ENCODE results near the gene CMTM3. TPM values are rescaled to one million over a fixed set of nuclear protein-coding genes. Genes with fewer than 3 reads are reported as not detected.

Gene CMTM3
- total and polyA plus RNA-seq, 12 donors = 6.6 to 19.9 (median 7.9) TPM

DNA sequence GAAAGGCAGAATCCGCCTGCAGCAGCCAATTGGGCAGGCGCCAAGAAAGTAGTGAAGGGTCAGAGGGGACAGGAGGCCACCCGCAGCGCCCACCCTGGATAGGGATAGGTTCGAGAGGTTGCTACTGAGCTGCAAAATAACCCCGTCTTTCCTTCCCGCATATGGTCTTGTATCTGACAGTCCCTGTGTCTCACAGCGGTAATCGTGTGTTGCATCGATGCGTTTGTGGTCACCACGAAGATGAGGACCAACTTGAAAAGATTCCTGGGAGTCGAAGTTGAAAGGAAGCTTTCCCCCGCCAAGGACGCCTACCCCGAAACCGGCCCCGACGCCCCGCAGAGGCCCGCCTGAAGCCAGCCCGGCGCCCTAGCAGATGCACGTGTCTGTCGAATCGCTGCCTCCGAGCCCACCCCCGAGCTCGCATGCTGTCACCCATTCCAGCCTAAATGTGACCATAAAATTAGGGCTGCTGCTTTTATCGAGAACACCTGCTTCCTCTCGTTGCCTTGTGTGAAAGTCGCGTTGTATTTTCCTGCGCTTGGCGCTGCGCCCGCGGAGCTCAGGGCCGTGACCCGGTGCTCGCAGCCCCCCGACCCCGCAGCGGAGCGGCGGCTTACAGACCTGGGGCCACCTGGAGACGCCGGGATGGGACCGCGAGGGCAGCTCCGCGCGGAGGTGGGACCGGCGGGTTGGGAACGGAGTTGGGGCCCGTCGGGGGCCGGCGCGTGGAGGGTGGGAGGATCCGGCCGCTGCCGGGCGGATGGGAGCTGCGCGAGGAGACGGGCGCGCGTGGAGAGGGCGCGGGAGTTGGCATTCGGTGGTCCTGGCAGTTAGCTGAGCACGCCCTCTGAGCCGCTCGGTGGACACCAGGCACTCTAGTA is 25.6 kb upstream of the CMTM3 start, which contains the start of gene CMTM2:
CMTM2 (plus strand) TSS at position 813 of the 881 bp plus-strand sequence. CDS start 145 bp downstream, outside the sequence.
- H3K4me1 ChIP-seq = peaks cover 5 to 38% (median 24%) of the 10 kb centered on the region in 9 donors
- WGBS, 2 donors = 19 to 20% methylated on average over 77 of the region's 77 CpGs
- TF ChIP-seq, protein P1, sequence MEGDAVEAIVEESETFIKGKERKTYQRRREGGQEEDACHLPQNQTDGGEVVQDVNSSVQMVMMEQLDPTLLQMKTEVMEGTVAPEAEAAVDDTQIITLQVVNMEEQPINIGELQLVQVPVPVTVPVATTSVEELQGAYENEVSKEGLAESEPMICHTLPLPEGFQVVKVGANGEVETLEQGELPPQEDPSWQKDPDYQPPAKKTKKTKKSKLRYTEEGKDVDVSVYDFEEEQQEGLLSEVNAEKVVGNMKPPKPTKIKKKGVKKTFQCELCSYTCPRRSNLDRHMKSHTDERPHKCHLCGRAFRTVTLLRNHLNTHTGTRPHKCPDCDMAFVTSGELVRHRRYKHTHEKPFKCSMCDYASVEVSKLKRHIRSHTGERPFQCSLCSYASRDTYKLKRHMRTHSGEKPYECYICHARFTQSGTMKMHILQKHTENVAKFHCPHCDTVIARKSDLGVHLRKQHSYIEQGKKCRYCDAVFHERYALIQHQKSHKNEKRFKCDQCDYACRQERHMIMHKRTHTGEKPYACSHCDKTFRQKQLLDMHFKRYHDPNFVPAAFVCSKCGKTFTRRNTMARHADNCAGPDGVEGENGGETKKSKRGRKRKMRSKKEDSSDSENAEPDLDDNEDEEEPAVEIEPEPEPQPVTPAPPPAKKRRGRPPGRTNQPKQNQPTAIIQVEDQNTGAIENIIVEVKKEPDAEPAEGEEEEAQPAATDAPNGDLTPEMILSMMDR (IDR thresholded peaks at IDR 0.05) = no peak
- no peak for DNase-seq
- H3K27ac ChIP-seq = no peak within 1 kb of the TSS
- ATAC-seq = peak in 5 of 8 donors; percentile 12 to 47 (median 37)
- intact Hi-C loops (cut with DNase I) = no loop called here
- no peaks in the 10 kb centered on the region for H3K9me3 ChIP-seq
- peak within 1 kb of the TSS; percentile 3 to 49 (median 42) for H3K4me3 ChIP-seq
- H3K36me3 ChIP-seq = no peaks in the 10 kb centered on the region
- H3K27me3 ChIP-seq = peaks cover 0 to 29% (median 18%) of the 10 kb centered on the region in 7 donors

DNA sequence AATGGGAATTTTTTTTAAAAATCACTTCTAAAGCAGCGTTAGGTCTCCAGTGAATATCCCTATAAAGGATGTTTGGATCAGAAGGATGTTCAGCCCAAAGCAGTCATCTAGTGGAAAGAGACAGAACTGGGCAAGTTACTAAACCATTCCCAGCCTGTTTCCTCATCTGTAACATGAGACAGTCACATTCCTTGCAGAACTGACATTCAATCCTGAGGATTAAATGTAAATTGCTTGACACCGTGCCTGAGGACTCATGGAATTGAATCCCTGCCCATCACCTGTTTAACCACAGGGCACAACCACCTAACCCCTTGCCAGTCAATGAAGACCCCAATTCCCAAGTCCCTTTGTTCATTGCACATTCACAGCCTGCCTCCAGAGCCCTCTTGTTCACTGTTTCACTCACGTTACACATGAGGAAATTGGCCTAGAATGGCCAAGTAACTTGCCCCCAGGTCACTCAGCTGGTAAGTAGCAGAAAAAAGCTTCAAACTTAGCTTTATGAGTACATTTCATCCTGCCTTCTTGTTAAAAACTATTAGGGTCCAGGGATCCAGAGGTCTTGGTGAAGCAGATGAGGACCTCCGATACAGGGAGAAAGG is 23.8 kb upstream of the CMTM3 start:
- 83 to 84% methylated on average over 4 of the region's 4 CpGs for WGBS, 2 donors
- peaks cover 0 to 29% (median 18%) of the 10 kb centered on the region in 7 donors for H3K27me3 ChIP-seq
- DNase-seq = no peak
- peaks cover 5 to 43% (median 30%) of the 10 kb centered on the region in 9 donors for H3K4me1 ChIP-seq
- intact Hi-C loops (cut with DNase I) = no loop called here
- TF ChIP-seq, protein P1 (IDR thresholded peaks at IDR 0.05) = no peak
- ATAC-seq = no peak
- H3K4me3 ChIP-seq = no peak overlapping the region
- no peak overlapping the region for H3K27ac ChIP-seq
- H3K9me3 ChIP-seq = no peaks in the 10 kb centered on the region
- no peaks in the 10 kb centered on the region for H3K36me3 ChIP-seq

DNA sequence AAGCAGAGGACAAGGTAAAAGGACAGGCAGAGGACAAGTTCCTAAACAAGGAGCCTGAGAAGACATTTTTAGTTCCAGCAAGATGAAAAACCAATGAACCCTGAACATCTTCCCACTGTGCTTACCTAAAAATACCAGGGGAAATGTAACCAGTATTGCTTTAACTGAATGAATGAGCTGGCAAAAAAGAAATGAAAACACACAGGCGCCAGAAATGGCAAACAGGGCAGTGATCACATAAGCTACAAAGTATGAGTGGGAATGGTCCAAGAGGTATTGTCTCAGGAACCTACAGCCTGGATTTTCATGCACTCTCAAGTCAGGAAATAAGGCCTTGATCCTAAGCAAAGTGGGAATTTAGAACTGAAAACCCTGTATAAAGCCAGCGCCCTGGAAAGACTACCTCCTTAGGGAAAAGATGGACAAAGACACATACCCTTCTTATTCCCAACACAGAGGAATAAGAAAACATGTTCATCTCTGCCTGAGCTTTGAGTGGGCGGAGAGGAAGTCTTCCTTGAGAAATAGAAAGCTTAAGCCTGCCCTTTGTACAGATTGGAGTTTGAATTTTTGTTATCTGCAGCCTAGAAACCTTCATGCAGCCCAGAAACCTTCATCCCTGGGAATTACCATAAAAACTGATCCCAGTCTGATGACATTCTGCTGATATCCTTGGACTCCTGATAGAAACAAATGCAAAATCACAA is 23.1 kb upstream of the CMTM3 start:
- H3K27me3 ChIP-seq = peaks cover 0 to 29% (median 18%) of the 10 kb centered on the region in 7 donors
- H3K9me3 ChIP-seq = no peaks in the 10 kb centered on the region
- ATAC-seq (peak in 1 of 8 donors; percentile 25), DNase-seq (no peak)
- no peak overlapping the region for H3K27ac ChIP-seq
- no peaks in the 10 kb centered on the region for H3K36me3 ChIP-seq
- no peak overlapping the region for H3K4me3 ChIP-seq
- intact Hi-C loops (cut with DNase I) = no loop called here
- H3K4me1 ChIP-seq = peaks cover 5 to 43% (median 31%) of the 10 kb centered on the region in 9 donors
- 75 to 82% methylated on average over 3 of the region's 3 CpGs for WGBS, 2 donors
- TF ChIP-seq, protein P1 (IDR thresholded peaks at IDR 0.05) = no peak
